Left forelimb (tissue), 1 donor: Measurements from ENCODE around the gene KCNQ5.
"Not testable (repeated sequence)": the region's sequence is repeated elsewhere in the genome, so short reads cannot be mapped to it uniquely, and the experiment has no call there.

Experiments used
- DNase-seq: peaks from one replicate; pipeline ENCODE4 v3.0.0-alpha.2; 2018; ENCODE audit warnings: low spot score

Gene KCNQ5

GRCh38 chr6:73180763-73181619 lies 559.1 kb downstream of the KCNQ5 start:
- no peak for DNase-seq

GRCh38 chr6:73182021-73182607 lies 560.2 kb downstream of the KCNQ5 start:
- no peak for DNase-seq

GRCh38 chr6:73193302-73193701 lies 571.4 kb downstream of the KCNQ5 start:
- not testable (repeated sequence) for DNase-seq

GRCh38 chr6:73194744-73195143 lies 572.9 kb downstream of the KCNQ5 start:
- no peak for DNase-seq

GRCh38 chr6:73200247-73200646 lies 578.4 kb downstream of the KCNQ5 start:
- DNase-seq = no peak

- DNase-seq = no peak
These were observed 578.9 kb downstream of the KCNQ5 start for GRCh38 chr6:73200735-73201134.

- no peak for DNase-seq
These were observed 581.2 kb downstream of the KCNQ5 start for GRCh38 chr6:73203098-73203497.

- no peak for DNase-seq
These were observed 582.4 kb downstream of the KCNQ5 start for GRCh38 chr6:73204252-73204651.

GRCh38 chr6:73207221-73207837 lies 585.5 kb downstream of the KCNQ5 start:
- DNase-seq = no peak

- no peak for DNase-seq
These were observed 587.3 kb downstream of the KCNQ5 start for GRCh38 chr6:73209117-73209516.

- DNase-seq = no peak
These were observed 595.0 kb downstream of the KCNQ5 start for GRCh38 chr6:73216859-73217258.

GRCh38 chr6:73225396-73225795 lies 603.5 kb downstream of the KCNQ5 start, which contains the start of gene KHDC1L:
Gene KHDC1L, minus strand, starts transcription at chr6:73225496. Its CDS starts 88 bp downstream, at chr6:73225408.
- DNase-seq = no peak

GRCh38 chr6:73227606-73228255 lies 605.9 kb downstream of the KCNQ5 start:
- DNase-seq = no peak

GRCh38 chr6:73231986-73232391 lies 610.1 kb downstream of the KCNQ5 start:
- DNase-seq = no peak

GRCh38 chr6:73233048-73233447 lies 611.2 kb downstream of the KCNQ5 start:
- DNase-seq = no peak

GRCh38 chr6:73233971-73234370 lies 612.1 kb downstream of the KCNQ5 start:
- DNase-seq = not testable (repeated sequence)

GRCh38 chr6:73234733-73235132 lies 612.9 kb downstream of the KCNQ5 start:
- no peak for DNase-seq

- no peak for DNase-seq
These were observed 614.4 kb downstream of the KCNQ5 start for GRCh38 chr6:73236144-73236750.

GRCh38 chr6:73240730-73241129 lies 618.9 kb downstream of the KCNQ5 start:
- no peak for DNase-seq

GRCh38 chr6:73242001-73242400 lies 620.1 kb downstream of the KCNQ5 start:
- DNase-seq = no peak
